HFFc6 (cell line): ENCODE results near the gene AVPI1. TPM values are rescaled to one million over a fixed set of nuclear protein-coding genes. Genes with fewer than 3 reads are reported as not detected.
A peak's percentile ranks its signal among the peaks of the same experiment; 100 is the strongest.

ENCODE experiments used
- DNase-seq: peaks from one replicate; pipeline ENCODE4 v3.0.0-alpha.2; 2018
- H3K27ac Mint-ChIP-seq: 2 replicates; pipeline ENCODE4 v1.8.0; 2020; ENCODE audit warnings: mild to moderate bottlenecking, mixed read lengths
- H3K27me3 Mint-ChIP-seq: 2 replicates; pipeline ENCODE4 v1.8.0; 2021; ENCODE audit warnings: mild to moderate bottlenecking, moderate library complexity, mixed read lengths; ENCODE audit not compliant: insufficient read depth
- H3K36me3 Mint-ChIP-seq: 2 replicates; pipeline ENCODE4 v1.8.0; 2021; ENCODE audit warnings: low read depth, mixed read lengths
- H3K4me1 Mint-ChIP-seq: 2 replicates; pipeline ENCODE4 v1.8.0; 2020; ENCODE audit warnings: low read depth, mixed read lengths
- H3K4me3 Mint-ChIP-seq: 2 replicates; pipeline ENCODE4 v1.8.0; 2020; ENCODE audit warnings: mild to moderate bottlenecking, moderate library complexity, mixed read lengths
- H3K9me3 Mint-ChIP-seq: 2 replicates; pipeline ENCODE4 v1.8.0; 2020; ENCODE audit warnings: mild to moderate bottlenecking, mixed read lengths
- CTCF ChIP-seq: fragments of 200-600 bp; sonication (generic); IDR thresholded peaks from 2 replicates; pipeline ENCODE4 v1.5.0; 2021; ENCODE audit warnings: antibody characterized with exemption, mild to moderate bottlenecking
- total RNA-seq, 6 experiments: library from RNA; stranded (reverse); fragmentation: NEBNext Ultra II Directional; extraction: Animal tissue kit (Norgen Biotek cat#: 25700); gene quantifications; 2 replicates in 1 of 6; 3 replicates in 5 of 6; pipeline ENCODE4 v1.2.3, GENCODE V29; 2021

AVPI1 gene
- total RNA-seq, 6 experiments from 2014 or later, result 28.2 to 44.8 (median 39.5) TPM

- peak overlapping the region; percentile 97 for H3K27ac Mint-ChIP-seq
- peaks cover 37% of the 10 kb centered on the region for H3K4me1 Mint-ChIP-seq
- no peak for DNase-seq
- no peaks in the 10 kb centered on the region for H3K9me3 Mint-ChIP-seq
- TF ChIP-seq CTCF, result no peak
- H3K27me3 Mint-ChIP-seq, result no peaks in the 10 kb centered on the region; the same call in 1 of the 2 replicates
- peak overlapping the region; percentile 62 for H3K4me3 Mint-ChIP-seq
- H3K36me3 Mint-ChIP-seq, result no peaks in the 10 kb centered on the region; the same call in 1 of the 2 replicates
These were observed 3.1 kb upstream of the AVPI1 start for GRCh38 chr10:97690133-97690532.

DNA sequence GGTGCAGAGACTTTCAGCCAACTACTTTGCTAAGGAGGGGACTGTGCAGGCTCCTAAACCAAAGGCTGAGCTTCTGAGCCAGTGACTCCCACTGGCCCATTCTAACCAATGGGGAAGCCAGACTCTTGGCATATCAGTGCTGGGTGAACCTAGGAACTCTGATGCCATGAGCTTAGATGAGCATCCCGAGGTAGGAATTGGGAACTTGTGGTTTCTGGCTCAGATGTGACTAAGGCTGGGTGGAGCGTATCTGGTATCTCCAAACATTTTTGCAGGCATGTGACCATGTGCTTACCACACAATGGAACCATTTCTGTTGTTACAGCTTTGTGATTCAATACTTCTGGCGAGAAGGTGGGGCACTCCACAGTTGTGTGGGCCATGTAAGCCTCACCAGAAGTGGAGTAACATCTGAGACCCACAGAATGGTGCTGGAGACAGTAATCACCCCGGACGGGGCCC, 2.5 kb upstream of the AVPI1 start:
- no peaks in the 10 kb centered on the region; the same call in 1 of the 2 replicates for H3K27me3 Mint-ChIP-seq
- DNase-seq, result peak; percentile 95
- no peak for TF ChIP-seq CTCF
- H3K9me3 Mint-ChIP-seq, result no peaks in the 10 kb centered on the region
- no peaks in the 10 kb centered on the region; the same call in 1 of the 2 replicates for H3K36me3 Mint-ChIP-seq
- peak overlapping the region; percentile 97 for H3K27ac Mint-ChIP-seq
- H3K4me3 Mint-ChIP-seq, result peak overlapping the region; percentile 62
- H3K4me1 Mint-ChIP-seq, result peaks cover 42% of the 10 kb centered on the region

GRCh38 chr10:97687785-97688781, 1.0 kb upstream of the AVPI1 start:
- H3K4me1 Mint-ChIP-seq, result peaks cover 57% of the 10 kb centered on the region
- no peaks in the 10 kb centered on the region; the same call in 1 of the 2 replicates for H3K27me3 Mint-ChIP-seq
- peak; percentile 88 for DNase-seq
- TF ChIP-seq CTCF, result peak; percentile 37
- no peaks in the 10 kb centered on the region for H3K9me3 Mint-ChIP-seq
- H3K4me3 Mint-ChIP-seq, result peak overlapping the region; percentile 77
- H3K27ac Mint-ChIP-seq, result peak overlapping the region; percentile 97
- H3K36me3 Mint-ChIP-seq, result no peaks in the 10 kb centered on the region; the same call in 1 of the 2 replicates

GRCh38 chr10:97686301-97686961, 610 bp downstream of the AVPI1 start:
- H3K36me3 Mint-ChIP-seq, result no peaks in the 10 kb centered on the region; the same call in 1 of the 2 replicates

More at GRCh38 chr10:97686301-97686961, 610 bp downstream of the AVPI1 start:
- Mint-ChIP-seq H3K27me3 (no peaks in the 10 kb centered on the region; the same call in 1 of the 2 replicates), H3K4me3 (peak overlapping the region; percentile 95), H3K4me1 (peaks cover 69% of the 10 kb centered on the region), H3K27ac (peak overlapping the region; percentile 89), H3K9me3 (no peaks in the 10 kb centered on the region)
- no peak for DNase-seq
- TF ChIP-seq CTCF, result no peak
